ENCODE data around the gene KIF9. TPM values are rescaled to one million over a fixed set of nuclear protein-coding genes. Genes with fewer than 3 reads are reported as not detected.
"Not testable (repeated sequence)": the region's sequence is repeated elsewhere in the genome, so short reads cannot be mapped to it uniquely, and the experiment has no call there.

Gene KIF9
- total and polyA plus RNA-seq, 2 of the 8 experiments (the other 6 are each of a cell fraction or from before 2014, with no cell fraction given), result 5.0 to 8.0 TPM

DNA sequence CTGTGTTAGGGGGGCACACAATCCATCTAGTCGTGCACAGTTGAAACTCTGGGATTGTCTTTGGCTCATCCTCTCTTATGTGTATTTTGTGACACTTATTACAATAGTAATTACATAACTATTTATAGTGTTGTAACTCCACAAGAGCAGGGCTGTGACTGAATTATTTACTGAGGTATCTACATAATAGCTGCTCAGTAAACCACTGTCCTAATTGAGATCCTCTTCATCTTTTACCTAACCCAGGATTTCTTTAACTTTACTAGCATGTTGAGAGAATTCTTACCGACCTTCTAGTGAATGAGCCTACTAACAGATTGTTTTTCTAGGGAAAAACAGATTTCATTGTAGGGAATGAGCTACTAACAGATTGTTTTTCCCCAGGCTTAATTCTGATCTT lies 11.2 kb upstream of the KIF9 start (continued):
- no peak for TF ChIP-seq CEBPB (IDR thresholded peaks at IDR 0.05; ENCODE audit: low read depth, low read length)
- no peak for TF ChIP-seq KDM5A (IDR thresholded peaks at IDR 0.05; ENCODE audit: low read length)
- no peak for TF ChIP-seq CBX8 (IDR thresholded peaks at IDR 0.05; ENCODE audit: borderline replicate concordance, low read depth, low read length)

DNA sequence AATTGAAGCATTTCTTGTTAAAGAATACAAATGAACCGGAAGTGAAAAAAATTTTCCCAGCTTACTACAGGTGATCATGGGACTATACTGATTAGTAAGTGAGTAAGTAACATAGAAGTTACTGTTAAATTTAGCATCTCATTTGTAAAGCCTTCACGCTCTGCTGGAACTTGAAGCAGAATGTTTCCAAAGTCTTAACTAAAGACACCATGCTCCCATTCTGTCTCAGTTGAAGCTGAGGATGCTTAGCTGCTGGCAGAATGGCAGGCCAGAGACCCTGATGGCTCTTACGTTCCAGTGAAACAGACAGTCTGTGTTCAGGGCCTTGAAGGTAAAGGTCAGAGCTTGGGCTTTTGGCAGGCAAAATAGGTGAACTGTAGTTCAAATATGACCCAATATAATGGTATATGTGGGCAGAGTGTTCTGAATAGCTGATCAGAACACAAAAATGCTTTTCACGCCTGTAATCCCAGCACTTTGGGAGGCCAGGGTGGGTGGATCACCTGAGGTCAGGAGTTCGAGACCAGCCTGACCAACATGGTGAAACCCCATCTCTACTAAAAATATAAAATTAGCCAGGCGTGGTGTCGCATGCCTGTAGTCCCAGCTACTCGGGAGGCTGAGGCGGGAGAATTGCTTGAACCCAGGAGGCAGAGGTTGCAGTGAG lies 9.3 kb upstream of the KIF9 start:
- not testable (repeated sequence) for H3K23ac ChIP-seq (ENCODE audit: insufficient read length); H3K27me3 ChIP-seq (replicated peaks in 1 of 4; ENCODE audit: control insufficient read depth in 3 of 4, extremely low read depth in 1 of 4, insufficient read depth in 3 of 4, low read length in 3 of 4); H3K27ac ChIP-seq (ENCODE audit: low read depth, low read length); H2BK15ac ChIP-seq (ENCODE audit: low read length); H2AK5ac ChIP-seq (ENCODE audit: low read depth, low read length); DNase-seq (ENCODE audit: low read depth in 1 of 2, low spot score in 2 of 2); H3K4me1 ChIP-seq (replicated peaks in 1 of 4; ENCODE audit: control insufficient read depth in 3 of 4, insufficient read depth in 4 of 4, low read length in 3 of 4); H4K5ac ChIP-seq (ENCODE audit: insufficient read length, low read depth, low read length); H3K9ac ChIP-seq (replicated peaks in 1 of 4; ENCODE audit: extremely low read depth in 1 of 4, low read depth in 3 of 4, low read length in 3 of 4); H3K23me2 ChIP-seq (ENCODE audit: low read depth, low read length); H3K4ac ChIP-seq (replicated peaks; ENCODE audit: insufficient read length, low read depth, low read length); FAIRE-seq; H4K8ac ChIP-seq (ENCODE audit: extremely low read depth, insufficient read depth, low read length); H3K56ac ChIP-seq (replicated peaks; ENCODE audit: insufficient read length, low read depth, low read length); H3K4me2 ChIP-seq (ENCODE audit: insufficient read depth in 1 of 2, low read depth in 2 of 2, low read length in 2 of 2); H2BK120ac ChIP-seq (replicated peaks; ENCODE audit: low read depth, low read length); H3K9me3 ChIP-seq (ENCODE audit: insufficient read depth in 2 of 2, low read depth in 1 of 2, low read length in 1 of 2); H3K18ac ChIP-seq (ENCODE audit: extremely low read depth, low read length); H3K14ac ChIP-seq (ENCODE audit: insufficient read length); H3K79me1 ChIP-seq (ENCODE audit: low read depth, low read length); H2BK20ac ChIP-seq (ENCODE audit: low read length); H2AFZ ChIP-seq (ENCODE audit: low read length); H2BK5ac ChIP-seq (ENCODE audit: low read depth, low read length); H2BK12ac ChIP-seq (ENCODE audit: low read depth, low read length); H4K91ac ChIP-seq (replicated peaks; ENCODE audit: insufficient read length, low read length); H3K4me3 ChIP-seq (ENCODE audit: extremely low read depth in 1 of 4, insufficient read depth in 2 of 4, low read depth in 3 of 4, low read length in 4 of 4)
- H3K79me2 ChIP-seq (ENCODE audit: control insufficient read depth in 1 of 2, insufficient read depth in 2 of 2, low read length in 2 of 2), result peaks cover 0 to 88% of the 10 kb centered on the region in 2 experiments; a peak in 2 of 4 replicates
- peaks cover 0 to 17% (median 3%) of the 10 kb centered on the region in 4 experiments; a peak in 4 of 8 replicates for H3K36me3 ChIP-seq (ENCODE audit: control insufficient read depth in 2 of 4, insufficient read depth in 4 of 4, low read length in 3 of 4)
- POLR2A ChIA-PET (ENCODE audit: partially characterized antibody), result interaction anchor here (0.6 to 2.8 kb wide), 3 partner anchors 10 to 292 kb away, joined by 3 to 16 read pairs (median 4); partner anchors contain the start of genes KIF9 and KLHL18
- 94% methylated on average over 9 of the region's 9 CpGs; no CpG with 5 or more reads in 1 of the 2 experiments for WGBS, 2 experiments (ENCODE audit: extremely low coverage in 1 of 2, insufficient coverage in 1 of 2, insufficient read length in 1 of 2, insufficient replicate concordance in 2 of 2, low coverage in 1 of 2, low lambda C conversion rate in 2 of 2, missing lambda C conversion rate in 1 of 2)
- CTCF ChIA-PET (ENCODE audit: partially characterized antibody), result interaction anchor here (1.2 to 1.7 kb wide), 4 partner anchors 10 to 41 kb away, joined by 4 to 5 read pairs (median 4); no protein-coding TSS in a partner anchor
- peaks cover 10 to 12% of the 10 kb centered on the region in 2 experiments for H4K20me1 ChIP-seq (replicated peaks in 1 of 2; ENCODE audit: control insufficient read depth in 1 of 2, insufficient read depth in 2 of 2, low read length in 2 of 2)
